Astrocyte (in vitro differentiated cells and primary cell): ENCODE measurements around the gene PLA2G12A.

Experiments used
- EZH2 ChIP-seq: IDR thresholded peaks from 2 replicates; pipeline ENCODE4 v1.6.1; 2012; ENCODE audit warnings: mild to moderate bottlenecking, low read length, inconsistent platforms; ENCODE audit not compliant: insufficient read depth
- TF ChIP-seq, protein P1 (sequence below): IDR thresholded peaks from 2 replicates; pipeline ENCODE4 v1.5.1; 2011; ENCODE audit warnings: low read depth, mild to moderate bottlenecking, inconsistent platforms, low read length, moderate library complexity; ENCODE audit not compliant: insufficient read depth

DNA sequence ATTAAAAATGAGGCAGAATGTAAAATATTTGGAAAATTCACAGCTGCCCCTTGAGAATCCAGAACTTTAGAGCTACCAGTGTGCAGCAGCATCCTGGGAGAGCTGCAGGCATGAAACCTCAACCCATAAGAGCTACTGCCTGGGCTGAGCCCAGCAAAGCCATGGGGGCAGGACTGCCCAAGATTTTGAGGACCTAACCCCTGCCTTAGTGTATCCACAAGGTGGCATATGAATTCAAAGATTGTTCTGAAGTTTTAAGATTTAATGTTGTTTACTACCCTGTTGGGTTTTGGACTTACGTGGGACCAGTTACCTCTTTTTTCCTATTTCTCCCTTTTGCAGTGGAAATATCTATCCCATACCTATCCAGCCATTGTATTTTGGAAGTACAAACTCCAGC lies 53.0 kb downstream of the PLA2G12A start:
- TF ChIP-seq, protein P1, sequence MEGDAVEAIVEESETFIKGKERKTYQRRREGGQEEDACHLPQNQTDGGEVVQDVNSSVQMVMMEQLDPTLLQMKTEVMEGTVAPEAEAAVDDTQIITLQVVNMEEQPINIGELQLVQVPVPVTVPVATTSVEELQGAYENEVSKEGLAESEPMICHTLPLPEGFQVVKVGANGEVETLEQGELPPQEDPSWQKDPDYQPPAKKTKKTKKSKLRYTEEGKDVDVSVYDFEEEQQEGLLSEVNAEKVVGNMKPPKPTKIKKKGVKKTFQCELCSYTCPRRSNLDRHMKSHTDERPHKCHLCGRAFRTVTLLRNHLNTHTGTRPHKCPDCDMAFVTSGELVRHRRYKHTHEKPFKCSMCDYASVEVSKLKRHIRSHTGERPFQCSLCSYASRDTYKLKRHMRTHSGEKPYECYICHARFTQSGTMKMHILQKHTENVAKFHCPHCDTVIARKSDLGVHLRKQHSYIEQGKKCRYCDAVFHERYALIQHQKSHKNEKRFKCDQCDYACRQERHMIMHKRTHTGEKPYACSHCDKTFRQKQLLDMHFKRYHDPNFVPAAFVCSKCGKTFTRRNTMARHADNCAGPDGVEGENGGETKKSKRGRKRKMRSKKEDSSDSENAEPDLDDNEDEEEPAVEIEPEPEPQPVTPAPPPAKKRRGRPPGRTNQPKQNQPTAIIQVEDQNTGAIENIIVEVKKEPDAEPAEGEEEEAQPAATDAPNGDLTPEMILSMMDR, result no peak
- no peak for TF ChIP-seq EZH2
